Renal pelvis (tissue), 4 donors: ENCODE results near the gene UBAC2. TPM values are rescaled to one million over a fixed set of nuclear protein-coding genes. Genes with fewer than 3 reads are reported as not detected.

ENCODE experiments used
- DNase-seq: peaks from one replicate; pipeline ENCODE4 v3.0.0-alpha.2; 2013
- polyA plus RNA-seq, 3 donors: library from polyadenylated mRNA; unstranded; fragments of 120-200 nt; gene quantifications; one replicate each; pipeline ENCODE4 v1.2.1, GENCODE V29; 2013; ENCODE audit not compliant: insufficient read length in 3 of 3

UBAC2 gene
- polyA plus RNA-seq, 3 donors, result 89.9 to 91.8 (median 90.7) TPM

GRCh38 chr13:99307648-99308339 is 107.1 kb downstream of the UBAC2 start:
- DNase-seq, result no peak

GRCh38 chr13:99308471-99309087 is 107.9 kb downstream of the UBAC2 start:
- DNase-seq, result no peak

DNA sequence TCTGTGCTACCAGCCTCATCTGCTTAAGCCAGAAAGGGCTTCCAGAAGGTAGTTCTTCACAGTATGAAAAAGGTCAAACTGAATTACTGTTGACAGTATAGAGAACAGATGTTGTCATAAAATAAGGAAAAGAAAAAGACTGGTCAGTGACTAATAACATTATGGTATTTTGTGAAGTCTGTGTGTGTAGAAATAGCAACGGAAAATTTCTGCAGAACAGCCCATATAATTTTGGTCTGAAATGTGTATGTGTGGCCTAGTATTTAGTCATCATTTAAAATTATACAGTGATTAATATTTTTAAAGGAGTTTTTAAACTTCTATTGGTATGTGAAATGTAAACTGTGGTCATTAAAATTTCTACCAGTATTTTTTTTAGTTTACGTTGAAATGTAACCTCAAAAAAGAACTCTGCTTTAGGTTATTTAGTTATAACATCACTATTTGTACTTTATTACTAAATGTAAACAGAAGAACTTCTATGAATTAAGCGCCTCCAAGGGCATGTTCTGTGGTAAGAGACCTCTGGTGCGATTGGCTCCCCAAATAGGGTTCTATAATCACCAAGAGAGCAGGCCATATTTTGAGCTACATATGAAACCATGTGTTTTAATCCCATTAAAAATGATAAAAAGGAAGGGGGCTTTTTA is 109.9 kb downstream of the UBAC2 start:
- no peak for DNase-seq

GRCh38 chr13:99311137-99311536 is 110.5 kb downstream of the UBAC2 start:
- no peak for DNase-seq

- DNase-seq, result no peak
Measured at GRCh38 chr13:99311748-99312492, 111.3 kb downstream of the UBAC2 start.

- no peak for DNase-seq
Measured at GRCh38 chr13:99312493-99312883, 111.8 kb downstream of the UBAC2 start.

GRCh38 chr13:99313501-99313900 is 112.8 kb downstream of the UBAC2 start:
- DNase-seq, result no peak

- no peak for DNase-seq
Measured at GRCh38 chr13:99313941-99314340, 113.3 kb downstream of the UBAC2 start.

GRCh38 chr13:99314640-99315176 is 114.1 kb downstream of the UBAC2 start:
- peak; percentile 27 for DNase-seq

GRCh38 chr13:99315186-99315585 is 114.5 kb downstream of the UBAC2 start:
- no peak for DNase-seq

- no peak for DNase-seq
Measured at GRCh38 chr13:99316224-99316623, 115.6 kb downstream of the UBAC2 start.

DNA sequence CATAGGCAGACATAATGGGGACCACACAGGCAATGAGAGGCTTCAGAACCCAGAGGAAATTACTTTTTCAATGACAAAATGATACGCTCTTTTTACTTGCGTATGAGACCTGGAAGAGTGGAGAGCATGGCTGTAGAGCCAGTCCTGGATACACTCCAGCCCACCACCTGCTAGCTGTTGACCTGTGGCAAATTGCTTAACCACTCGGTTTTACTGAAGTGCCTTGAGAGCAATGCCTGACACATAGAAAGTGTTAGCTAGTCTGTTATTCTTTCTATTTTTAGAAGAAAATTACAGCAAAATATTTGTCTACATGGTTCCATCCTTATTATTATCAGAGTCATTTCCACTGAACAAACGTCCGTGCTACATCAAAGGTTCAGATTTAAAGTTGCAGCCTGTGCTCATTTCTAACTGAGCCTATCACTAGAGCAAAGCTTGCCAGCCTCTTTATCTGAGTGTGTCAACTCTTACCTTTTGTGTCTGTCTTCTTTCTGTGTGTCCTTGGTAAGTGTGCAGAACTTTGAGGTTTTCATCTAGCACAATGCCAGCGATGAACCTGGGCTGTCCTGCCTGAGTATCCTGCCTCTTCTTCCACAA is 116.1 kb downstream of the UBAC2 start:
- DNase-seq, result no peak

DNA sequence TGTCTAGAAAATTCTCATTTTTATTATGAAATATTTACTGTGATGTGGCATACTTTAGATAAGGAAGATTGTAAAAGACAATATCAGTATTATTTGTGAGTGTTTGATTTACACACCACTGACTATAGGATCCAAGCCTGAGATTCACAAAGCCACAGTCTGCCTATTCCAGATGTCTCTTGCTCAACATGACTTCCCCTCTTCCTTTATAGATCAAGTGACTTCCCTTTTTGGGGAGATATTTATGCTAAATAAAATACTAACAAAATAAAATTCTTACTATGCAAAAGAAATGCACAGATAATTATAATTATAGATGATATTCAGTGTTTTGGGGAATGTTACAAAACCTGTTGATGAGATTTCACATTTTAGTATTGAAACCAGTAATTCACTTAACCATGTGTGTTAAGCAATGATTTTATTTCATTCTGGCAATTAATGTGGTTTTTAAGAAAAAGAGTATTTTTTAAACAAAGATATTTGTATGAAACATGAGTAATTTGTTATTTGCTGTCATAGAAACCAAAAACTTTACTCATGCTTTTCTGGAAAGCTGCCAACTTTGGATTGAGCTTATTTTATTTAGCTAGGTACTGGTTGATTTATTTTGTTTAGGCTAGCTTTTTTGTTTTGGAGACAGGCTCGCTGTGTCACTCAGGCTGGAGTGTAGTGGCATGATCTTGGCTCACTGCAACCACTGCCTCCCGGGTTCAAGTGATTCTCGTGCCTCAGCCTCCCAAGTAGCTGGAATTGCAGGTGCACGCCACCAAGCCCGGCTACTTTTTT is 120.2 kb downstream of the UBAC2 start:
- peak; percentile 12 for DNase-seq

- DNase-seq, result no peak
Measured at GRCh38 chr13:99321709-99322108, 121.1 kb downstream of the UBAC2 start.

- no peak for DNase-seq
Measured at GRCh38 chr13:99322297-99323103, 121.8 kb downstream of the UBAC2 start.

DNA sequence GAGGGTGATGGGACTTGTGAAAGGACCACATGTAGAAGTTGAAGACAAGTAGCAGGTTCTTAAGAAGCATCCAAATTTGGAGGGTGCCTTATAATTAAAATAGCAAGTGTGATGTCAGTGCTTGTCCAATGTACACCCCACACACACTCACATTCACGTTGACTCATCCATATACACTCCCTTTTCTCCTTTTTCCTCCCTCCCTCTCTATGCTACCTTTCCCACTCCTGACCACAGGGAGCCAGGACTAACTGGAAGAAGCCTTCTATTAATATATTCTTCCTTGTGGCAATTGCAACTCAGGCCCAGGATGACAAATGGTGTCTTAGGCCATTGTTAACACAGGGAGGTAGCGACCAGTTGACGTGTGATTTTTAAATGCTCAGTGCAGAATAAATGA is 122.8 kb downstream of the UBAC2 start:
- DNase-seq, result no peak

DNA sequence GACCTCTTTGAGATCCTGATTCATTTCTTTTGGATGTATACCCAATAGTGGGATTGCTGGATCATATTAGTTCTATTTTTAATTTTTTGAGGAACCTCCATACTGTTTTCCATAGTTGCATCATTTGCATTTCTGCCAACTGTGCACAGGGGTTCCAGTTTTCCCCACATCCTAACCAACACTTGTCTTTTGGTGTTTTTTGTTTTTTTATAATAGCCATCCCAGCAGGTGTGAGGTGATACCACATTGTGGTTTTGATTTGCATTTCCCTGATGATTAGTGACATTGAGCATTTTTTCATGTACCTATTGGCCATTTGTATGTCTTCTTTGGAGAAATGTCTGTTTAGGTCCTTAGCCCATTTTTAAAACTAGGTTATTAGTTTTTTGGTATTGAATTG is 125.4 kb downstream of the UBAC2 start:
- DNase-seq, result no peak

- DNase-seq, result no peak
Measured at GRCh38 chr13:99327126-99327525, 126.5 kb downstream of the UBAC2 start.

DNA sequence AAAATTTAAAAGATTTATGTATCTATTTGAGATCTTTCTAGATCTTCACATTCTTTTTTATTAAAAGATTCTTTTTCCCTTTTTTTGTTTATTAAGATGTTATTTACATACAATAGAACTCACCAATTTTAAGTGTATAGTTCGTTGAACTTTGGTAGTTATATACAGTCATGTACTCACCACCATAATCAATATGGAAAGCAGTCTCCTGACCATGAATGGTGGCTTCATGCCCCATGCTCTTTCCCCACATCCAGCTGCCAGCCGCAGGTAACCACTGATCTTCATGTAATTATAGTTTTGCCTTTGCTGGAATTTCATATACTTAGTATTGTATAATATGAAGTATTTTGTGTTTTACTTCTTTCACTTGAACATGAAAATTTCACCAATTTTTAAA is 127.1 kb downstream of the UBAC2 start:
- DNase-seq, result no peak

- DNase-seq, result no peak
Measured at GRCh38 chr13:99329477-99329876, 128.8 kb downstream of the UBAC2 start.
